DOHH2 (cell line): ENCODE measurements around the gene MTERF4.

Experiments
- H3F3A ChIP-seq: fragments of 200-600 bp; sonication (generic), shearing (Covaris generic); 2 replicates; pipeline ENCODE4 v1.6.0; 2016; ENCODE audit warnings: antibody characterized with exemption, mild to moderate bottlenecking; ENCODE audit not compliant: control insufficient read depth, insufficient read depth
- H3K27ac ChIP-seq: fragments of 200-600 bp; sonication (generic); 2 replicates; pipeline ENCODE4 v1.5.1; 2014; ENCODE audit warnings: low read depth, mild to moderate bottlenecking, low read length, moderate library complexity
- H3K27me3 ChIP-seq: fragments of 200-600 bp; sonication (generic); 2 replicates; pipeline ENCODE4 v1.6.1; 2014; ENCODE audit warnings: mild to moderate bottlenecking, low read length, mixed read lengths; ENCODE audit not compliant: control insufficient read depth
- H3K36me3 ChIP-seq: fragments of 200-600 bp; sonication (generic); 2 replicates; pipeline ENCODE4 v1.6.1; 2014; ENCODE audit warnings: mild to moderate bottlenecking, low read length, moderate library complexity, mixed read lengths; ENCODE audit not compliant: control insufficient read depth
- H3K4me1 ChIP-seq: fragments of 200-600 bp; sonication (generic); 2 replicates; pipeline ENCODE4 v1.6.1; 2014; ENCODE audit warnings: mild to moderate bottlenecking, low read length, mixed read lengths; ENCODE audit not compliant: control insufficient read depth
- H3K4me2 ChIP-seq: fragments of 200-600 bp; sonication (generic); 2 replicates; pipeline ENCODE4 v1.6.0; 2014; ENCODE audit warnings: mild to moderate bottlenecking, low read length, moderate library complexity
- H3K4me3 ChIP-seq: fragments of 200-600 bp; sonication (generic); 2 replicates; pipeline ENCODE4 v1.5.1; 2014; ENCODE audit warnings: mild to moderate bottlenecking, low read length, mixed read lengths
- H3K79me2 ChIP-seq: fragments of 200-600 bp; sonication (generic); 2 replicates; pipeline ENCODE4 v1.6.1; 2014; ENCODE audit warnings: mild to moderate bottlenecking, low read length, mixed read lengths; ENCODE audit not compliant: control insufficient read depth
- H3K9me2 ChIP-seq: fragments of 200-600 bp; sonication (generic); replicated peaks from 2 replicates; pipeline ENCODE4 v1.6.1; 2014; ENCODE audit warnings: mild to moderate bottlenecking, low read length, mixed read lengths; ENCODE audit not compliant: control insufficient read depth
- H3K9me3 ChIP-seq: fragments of 200-600 bp; sonication (generic); 2 replicates; pipeline ENCODE4 v1.6.1; 2014; ENCODE audit warnings: antibody characterized with exemption, low read length, mixed read lengths; ENCODE audit not compliant: control insufficient read depth, insufficient read depth
- H4K20me1 ChIP-seq: fragments of 200-600 bp; sonication (generic); 2 replicates; pipeline ENCODE4 v1.6.0; 2014; ENCODE audit warnings: low read depth, mild to moderate bottlenecking, antibody characterized with exemption, low read length, moderate library complexity; ENCODE audit not compliant: control insufficient read depth, insufficient read depth
- EZH2phosphoT487 ChIP-seq: fragments of 200-600 bp; sonication (generic); IDR thresholded peaks from 2 replicates; pipeline ENCODE4 v1.6.1; 2017; ENCODE audit warnings: borderline replicate concordance, mild to moderate bottlenecking, antibody characterized with exemption, low read length, moderate library complexity, mixed read lengths
- TF ChIP-seq, protein P1 (sequence below): fragments of 200-600 bp; sonication (generic); IDR thresholded peaks from one replicate; pipeline ENCODE4 v1.5.1; 2014; ENCODE audit warnings: antibody characterized with exemption, mild to moderate bottlenecking, low read depth, low read length; ENCODE audit not compliant: poor library complexity, severe bottlenecking

The MTERF4 gene

GRCh38 chr2:241142063-241142462 lies 40.0 kb upstream of the MTERF4 start:
- H3K36me3 ChIP-seq: peaks cover 51% of the 10 kb centered on the region
- H3K9me3 ChIP-seq: no peaks in the 10 kb centered on the region

GRCh38 chr2:241141214-241141770 lies 39.2 kb upstream of the MTERF4 start:
- Histone ChIP-seq H3K79me2 (peaks cover 37% of the 10 kb centered on the region), H3K9me2 (no peaks in the 10 kb centered on the region), H3K9me3 (no peaks in the 10 kb centered on the region), H3K4me2 (no peak overlapping the region), H4K20me1 (no peaks in the 10 kb centered on the region), H3K27ac (no peak overlapping the region), H3K36me3 (peaks cover 56% of the 10 kb centered on the region), H3K4me3 (no peak overlapping the region), H3K4me1 (peaks cover 2% of the 10 kb centered on the region), H3K27me3 (no peaks in the 10 kb centered on the region), H3F3A (no peaks in the 10 kb centered on the region)
- no peak for TF ChIP-seq EZH2phosphoT487
- TF ChIP-seq, protein P1, sequence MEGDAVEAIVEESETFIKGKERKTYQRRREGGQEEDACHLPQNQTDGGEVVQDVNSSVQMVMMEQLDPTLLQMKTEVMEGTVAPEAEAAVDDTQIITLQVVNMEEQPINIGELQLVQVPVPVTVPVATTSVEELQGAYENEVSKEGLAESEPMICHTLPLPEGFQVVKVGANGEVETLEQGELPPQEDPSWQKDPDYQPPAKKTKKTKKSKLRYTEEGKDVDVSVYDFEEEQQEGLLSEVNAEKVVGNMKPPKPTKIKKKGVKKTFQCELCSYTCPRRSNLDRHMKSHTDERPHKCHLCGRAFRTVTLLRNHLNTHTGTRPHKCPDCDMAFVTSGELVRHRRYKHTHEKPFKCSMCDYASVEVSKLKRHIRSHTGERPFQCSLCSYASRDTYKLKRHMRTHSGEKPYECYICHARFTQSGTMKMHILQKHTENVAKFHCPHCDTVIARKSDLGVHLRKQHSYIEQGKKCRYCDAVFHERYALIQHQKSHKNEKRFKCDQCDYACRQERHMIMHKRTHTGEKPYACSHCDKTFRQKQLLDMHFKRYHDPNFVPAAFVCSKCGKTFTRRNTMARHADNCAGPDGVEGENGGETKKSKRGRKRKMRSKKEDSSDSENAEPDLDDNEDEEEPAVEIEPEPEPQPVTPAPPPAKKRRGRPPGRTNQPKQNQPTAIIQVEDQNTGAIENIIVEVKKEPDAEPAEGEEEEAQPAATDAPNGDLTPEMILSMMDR: no peak

More at GRCh38 chr2:241142063-241142462, 40.0 kb upstream of the MTERF4 start:
- TF ChIP-seq, protein P1: no peak
- no peak for TF ChIP-seq EZH2phosphoT487
- H3K27me3 ChIP-seq: no peaks in the 10 kb centered on the region
- H3K27ac ChIP-seq: no peak overlapping the region
- H3K79me2 ChIP-seq: peaks cover 45% of the 10 kb centered on the region
- no peak overlapping the region for H3K4me2 ChIP-seq
- peaks cover 9% of the 10 kb centered on the region for H3K4me1 ChIP-seq
- H4K20me1 ChIP-seq: no peaks in the 10 kb centered on the region
- H3K4me3 ChIP-seq: no peak overlapping the region
- H3F3A ChIP-seq: no peaks in the 10 kb centered on the region
- H3K9me2 ChIP-seq: no peaks in the 10 kb centered on the region

DNA sequence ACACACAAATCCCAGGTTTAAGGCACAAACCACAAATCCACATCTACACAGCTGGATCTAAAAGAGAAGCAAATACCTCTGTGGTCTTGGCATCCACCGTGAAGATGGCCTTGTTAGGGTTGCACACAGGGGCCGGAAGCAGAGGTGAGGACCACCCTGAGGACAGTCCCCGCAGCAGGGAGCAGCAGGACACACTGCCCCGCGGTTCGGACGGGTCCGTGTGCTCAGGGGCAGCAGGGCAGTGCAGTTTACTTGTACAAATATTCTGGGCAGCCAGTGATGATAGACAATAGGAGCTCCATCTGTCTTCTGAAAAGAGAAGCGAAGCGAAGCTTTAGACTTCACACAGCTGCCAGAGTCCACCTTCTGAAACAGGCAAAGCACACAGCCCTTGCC lies 38.4 kb upstream of the MTERF4 start:
- peaks cover 63% of the 10 kb centered on the region for H3K36me3 ChIP-seq

More for the DNA sequence above, 38.4 kb upstream of the MTERF4 start:
- Histone ChIP-seq H3F3A (no peaks in the 10 kb centered on the region), H3K9me3 (no peaks in the 10 kb centered on the region), H3K27ac (no peak overlapping the region), H3K27me3 (no peaks in the 10 kb centered on the region), H3K79me2 (peaks cover 29% of the 10 kb centered on the region), H3K4me1 (no peaks in the 10 kb centered on the region), H3K4me3 (no peak overlapping the region), H4K20me1 (no peaks in the 10 kb centered on the region), H3K9me2 (no peaks in the 10 kb centered on the region), H3K4me2 (no peak overlapping the region)
- TF ChIP-seq, protein P1: no peak
- no peak for TF ChIP-seq EZH2phosphoT487
